Erythroblast (primary cell): Measurements from ENCODE around the gene PROX2.

Experiments used
- GATA1 ChIP-seq: IDR thresholded peaks from 2 replicates; pipeline ENCODE4 v1.6.1; 2011; ENCODE audit warnings: low read depth, mild to moderate bottlenecking, control low read depth, low read length, moderate library complexity
- POLR2A ChIP-seq: IDR thresholded peaks from 2 replicates; pipeline ENCODE4 v1.6.1; 2011; ENCODE audit warnings: mild to moderate bottlenecking, low read length

GRCh38 chr14:74846168-74846567 lies 29.8 kb downstream of the PROX2 start:
- TF ChIP-seq POLR2A (no peak), GATA1 (no peak)
